Measurements from ENCODE around the gene CRIM1.

The CRIM1 gene

GRCh38 chr2:36596397-36596796 lies 240.8 kb downstream of the CRIM1 start:
- Histone ChIP-seq H3K9ac (ENCODE audit: low read depth, low read length, poor library complexity, severe bottlenecking) (peak overlapping the region; percentile 59), H2AFZ (ENCODE audit: low read length) (no peak overlapping the region), H3K9me3 (ENCODE audit: insufficient read depth, low read depth, low read length) (no peaks in the 10 kb centered on the region), H3K36me3 (ENCODE audit: insufficient read depth, low read length) (no peaks in the 10 kb centered on the region), H3K9me2 (replicated peaks; ENCODE audit: low read depth, low read length) (no peaks in the 10 kb centered on the region), H3F3A (ENCODE audit: low read depth) (no peaks in the 10 kb centered on the region), H3K4me3 (ENCODE audit: low read length, poor library complexity, severe bottlenecking) (peak overlapping the region; percentile 80), H4K20me1 (ENCODE audit: insufficient read depth, low read length, poor library complexity, severe bottlenecking) (peaks cover 16% of the 10 kb centered on the region), H3K27me3 (ENCODE audit: insufficient read depth, low read length, poor library complexity, severe bottlenecking) (no peaks in the 10 kb centered on the region), H3K79me2 (ENCODE audit: insufficient read depth, low read length) (peaks cover 34% of the 10 kb centered on the region), H3K4me1 (ENCODE audit: insufficient read depth, low read length, poor library complexity, severe bottlenecking) (peaks cover 37% of the 10 kb centered on the region), H3K4me2 (ENCODE audit: low read depth, low read length, poor library complexity, severe bottlenecking) (peak overlapping the region; percentile 81)
- TF ChIP-seq EZH2phosphoT487 (IDR thresholded peaks at IDR 0.05; ENCODE audit: borderline replicate concordance) (no peak), CTCF (conservative IDR thresholded peaks at IDR 0.05; ENCODE audit: low read length) (no peak)

- no peak for TF ChIP-seq CTCF (conservative IDR thresholded peaks at IDR 0.05; ENCODE audit: low read length)
- H3K4me3 ChIP-seq (ENCODE audit: low read length, poor library complexity, severe bottlenecking), result peak overlapping the region; percentile 80
- H3K9me2 ChIP-seq (replicated peaks; ENCODE audit: low read depth, low read length), result no peaks in the 10 kb centered on the region
- H2AFZ ChIP-seq (ENCODE audit: low read length), result peak overlapping the region; percentile 40; the same call in 1 of the 2 replicates
- H3K36me3 ChIP-seq (ENCODE audit: insufficient read depth, low read length), result no peaks in the 10 kb centered on the region
- H3K4me2 ChIP-seq (ENCODE audit: low read depth, low read length, poor library complexity, severe bottlenecking), result peak overlapping the region; percentile 81
- H3K79me2 ChIP-seq (ENCODE audit: insufficient read depth, low read length), result peaks cover 34% of the 10 kb centered on the region
- H3K9me3 ChIP-seq (ENCODE audit: insufficient read depth, low read depth, low read length), result no peaks in the 10 kb centered on the region
- peak overlapping the region; percentile 59 for H3K9ac ChIP-seq (ENCODE audit: low read depth, low read length, poor library complexity, severe bottlenecking)
- H3F3A ChIP-seq (ENCODE audit: low read depth), result no peaks in the 10 kb centered on the region
- peaks cover 30% of the 10 kb centered on the region for H3K4me1 ChIP-seq (ENCODE audit: insufficient read depth, low read length, poor library complexity, severe bottlenecking)
- H3K27me3 ChIP-seq (ENCODE audit: insufficient read depth, low read length, poor library complexity, severe bottlenecking), result no peaks in the 10 kb centered on the region
- H4K20me1 ChIP-seq (ENCODE audit: insufficient read depth, low read length, poor library complexity, severe bottlenecking), result peaks cover 16% of the 10 kb centered on the region
Measured at GRCh38 chr2:36597003-36597531, 241.5 kb downstream of the CRIM1 start.

- Histone ChIP-seq H3F3A (ENCODE audit: low read depth) (no peaks in the 10 kb centered on the region), H3K4me3 (ENCODE audit: low read length, poor library complexity, severe bottlenecking) (peak within 1 kb of the TSS; percentile 80), H3K4me1 (ENCODE audit: insufficient read depth, low read length, poor library complexity, severe bottlenecking) (peaks cover 29% of the 10 kb centered on the region), H3K27me3 (ENCODE audit: insufficient read depth, low read length, poor library complexity, severe bottlenecking) (no peaks in the 10 kb centered on the region), H3K79me2 (ENCODE audit: insufficient read depth, low read length) (peaks cover 33% of the 10 kb centered on the region), H3K9me3 (ENCODE audit: insufficient read depth, low read depth, low read length) (no peaks in the 10 kb centered on the region), H4K20me1 (ENCODE audit: insufficient read depth, low read length, poor library complexity, severe bottlenecking) (peaks cover 16% of the 10 kb centered on the region), H3K9me2 (replicated peaks; ENCODE audit: low read depth, low read length) (no peaks in the 10 kb centered on the region), H3K4me2 (ENCODE audit: low read depth, low read length, poor library complexity, severe bottlenecking) (peak within 1 kb of the TSS; percentile 81), H2AFZ (ENCODE audit: low read length) (peak within 1 kb of the TSS; percentile 82), H3K9ac (ENCODE audit: low read depth, low read length, poor library complexity, severe bottlenecking) (peak within 1 kb of the TSS; percentile 59), H3K36me3 (ENCODE audit: insufficient read depth, low read length) (no peaks in the 10 kb centered on the region)
- no peak for TF ChIP-seq CTCF (conservative IDR thresholded peaks at IDR 0.05; ENCODE audit: low read length)
- TF ChIP-seq EZH2phosphoT487 (IDR thresholded peaks at IDR 0.05; ENCODE audit: borderline replicate concordance), result no peak
Measured at GRCh38 chr2:36597532-36598377, 242.2 kb downstream of the CRIM1 start, which contains the start of gene FEZ2. TSS of gene FEZ2 (minus strand) at chr2:36598168. CDS start at chr2:36598142, 26 bp downstream.

All from Loucy (cell line).